Endodermal cell (in vitro differentiated cells): Measurements from ENCODE around the gene TEX29. TPM values are rescaled to one million over a fixed set of nuclear protein-coding genes. Genes with fewer than 3 reads are reported as not detected.

Source experiments
- DNase-seq: peaks from one replicate; pipeline ENCODE4 v3.0.0-alpha.2; 2017
- H3K27ac ChIP-seq: 2 replicates; pipeline ENCODE4 v1.5.1; 2013; ENCODE audit warnings: mild to moderate bottlenecking, low read depth, low read length, moderate library complexity
- H3K27me3 ChIP-seq: 2 replicates; pipeline ENCODE4 v1.6.1; 2013; ENCODE audit warnings: mild to moderate bottlenecking, low read length, moderate library complexity; ENCODE audit not compliant: insufficient read depth, control insufficient read depth, poor library complexity, severe bottlenecking
- H3K36me3 ChIP-seq: 2 replicates; pipeline ENCODE4 v1.7.0; 2013; ENCODE audit warnings: mild to moderate bottlenecking, low read length, moderate library complexity; ENCODE audit not compliant: control insufficient read depth, insufficient read depth
- H3K4me1 ChIP-seq: one replicate; pipeline ENCODE4 v1.7.0; 2013; ENCODE audit warnings: low read length; ENCODE audit not compliant: control insufficient read depth, insufficient read depth
- H3K4me3 ChIP-seq: 2 replicates; pipeline ENCODE4 v1.5.1; 2013; ENCODE audit warnings: mild to moderate bottlenecking, low read length, moderate library complexity
- H3K9ac ChIP-seq: 2 replicates; pipeline ENCODE4 v1.6.1; 2013; ENCODE audit warnings: mild to moderate bottlenecking, low read length, moderate library complexity; ENCODE audit not compliant: poor library complexity, severe bottlenecking; ENCODE audit errors: extremely low read depth
- H3K9me3 ChIP-seq: 2 replicates; pipeline ENCODE4 v1.6.1; 2013; ENCODE audit warnings: mild to moderate bottlenecking, low read length, moderate library complexity; ENCODE audit not compliant: control insufficient read depth
- H3K27ac Mint-ChIP-seq: 2 replicates; pipeline ENCODE4 v1.8.0; 2020; ENCODE audit warnings: mixed read lengths
- H3K27me3 Mint-ChIP-seq: 2 replicates; pipeline ENCODE4 v1.8.0; 2021; ENCODE audit warnings: mild to moderate bottlenecking, mixed read lengths; ENCODE audit not compliant: insufficient read depth
- H3K36me3 Mint-ChIP-seq: 2 replicates; pipeline ENCODE4 v1.8.0; 2020; ENCODE audit warnings: low read depth, mixed read lengths
- H3K4me1 Mint-ChIP-seq: 2 replicates; pipeline ENCODE4 v1.8.0; 2020; ENCODE audit warnings: mixed read lengths
- H3K4me3 Mint-ChIP-seq: 2 replicates; pipeline ENCODE4 v1.8.0; 2020; ENCODE audit warnings: mild to moderate bottlenecking, moderate library complexity, mixed read lengths
- H3K9me3 Mint-ChIP-seq: 2 replicates; pipeline ENCODE4 v1.8.0; 2020; ENCODE audit warnings: mild to moderate bottlenecking, mixed read lengths
- CTCF ChIP-seq: fragments of 200-600 bp; sonication (generic); conservative IDR thresholded peaks from 2 replicates; pipeline ENCODE4 v1.5.0; 2021; ENCODE audit warnings: antibody characterized with exemption, mild to moderate bottlenecking
- WGBS, 2 experiments: methylation state at CpG; one replicate each; pipeline versions ENCODE4 v1.1.5 to v1.1.7; 2013; ENCODE audit warnings: missing lambda C conversion rate in 2 of 2, mixed read lengths in 1 of 2; ENCODE audit not compliant: insufficient coverage in 1 of 2, insufficient read length in 1 of 2; 5-methylcytosine and 5-hydroxymethylcytosine counted together
- total RNA-seq, 2 donors: library from RNA; stranded (reverse); fragmentation: NEBNext Ultra II Directional in 1 of 2; extraction: Animal tissue kit (Norgen Biotek cat#: 25700) in 1 of 2; gene quantifications; 2 replicates in 1 of 2; 3 replicates in 1 of 2; pipeline ENCODE4 v1.2.1, GENCODE V29; 2021

Gene TEX29
- total RNA-seq, 2 donors from 2014 or later: 0.69 TPM; not detected in 1

- H3K27me3 Mint-ChIP-seq: no peaks in the 10 kb centered on the region
- no peak for TF ChIP-seq CTCF
Observed at GRCh38 chr13:111384441-111385182, 64.2 kb downstream of the TEX29 start.

GRCh38 chr13:111385183-111385857 lies 64.9 kb downstream of the TEX29 start:
- Mint-ChIP-seq H3K4me3 (no peak overlapping the region), H3K36me3 (no peaks in the 10 kb centered on the region), H3K4me1 (no peaks in the 10 kb centered on the region), H3K27me3 (no peaks in the 10 kb centered on the region), H3K27ac (no peak overlapping the region), H3K9me3 (peaks cover 11% of the 10 kb centered on the region)
- DNase-seq: peak; percentile 16
- no peaks in the 10 kb centered on the region for H3K27me3 ChIP-seq
- WGBS, 2 experiments: 82 to 100% methylated on average over 3 to 6 of the region's 6 CpGs
- TF ChIP-seq CTCF: no peak
- no peaks in the 10 kb centered on the region for H3K4me1 ChIP-seq
- no peaks in the 10 kb centered on the region for H3K36me3 ChIP-seq
- H3K9me3 ChIP-seq: no peaks in the 10 kb centered on the region
- H3K9ac ChIP-seq: no peak overlapping the region
- H3K27ac ChIP-seq: no peak overlapping the region
- no peak overlapping the region for H3K4me3 ChIP-seq

More at GRCh38 chr13:111384441-111385182, 64.2 kb downstream of the TEX29 start:
- no peak overlapping the region for H3K27ac ChIP-seq
- H3K9me3 ChIP-seq: no peaks in the 10 kb centered on the region
- Mint-ChIP-seq H3K27ac (no peak overlapping the region), H3K4me1 (no peaks in the 10 kb centered on the region), H3K9me3 (peaks cover 18% of the 10 kb centered on the region), H3K4me3 (no peak overlapping the region), H3K36me3 (no peaks in the 10 kb centered on the region)
- no peak overlapping the region for H3K4me3 ChIP-seq
- H3K9ac ChIP-seq: no peak overlapping the region
- WGBS, 2 experiments: 87 to 91% methylated on average over 9 to 11 of the region's 11 CpGs
- H3K27me3 ChIP-seq: no peaks in the 10 kb centered on the region
- no peaks in the 10 kb centered on the region for H3K4me1 ChIP-seq
- peak; percentile 14 for DNase-seq
- no peaks in the 10 kb centered on the region for H3K36me3 ChIP-seq

GRCh38 chr13:111387026-111387871 lies 66.8 kb downstream of the TEX29 start:
- Histone ChIP-seq H3K36me3 (no peaks in the 10 kb centered on the region), H3K4me3 (no peak overlapping the region), H3K4me1 (no peaks in the 10 kb centered on the region), H3K27ac (no peak overlapping the region), H3K9ac (no peak overlapping the region), H3K9me3 (no peaks in the 10 kb centered on the region), H3K27me3 (no peaks in the 10 kb centered on the region)
- Mint-ChIP-seq H3K4me3 (no peak overlapping the region), H3K36me3 (no peaks in the 10 kb centered on the region), H3K27me3 (no peaks in the 10 kb centered on the region), H3K4me1 (no peaks in the 10 kb centered on the region), H3K9me3 (no peaks in the 10 kb centered on the region), H3K27ac (no peak overlapping the region)
- DNase-seq: peak; percentile 20
- TF ChIP-seq CTCF: no peak
- 87 to 88% methylated on average over 14 to 24 of the region's 24 CpGs for WGBS, 2 experiments
